Stimulated activated CD8-positive, alpha-beta memory T cell treated with anti-CD3 and anti-CD28 coated beads, Interleukin-7, amount 100 ng/mL, for 1 hour (primary cell): ENCODE measurements around the gene CRMP1.
"Not testable (repeated sequence)": the region's sequence is repeated elsewhere in the genome, so short reads cannot be mapped to it uniquely, and the experiment has no call there.

ENCODE experiments used
- DNase-seq, 2 donors: peaks; one replicate each; pipeline ENCODE4 v3.0.0-alpha.2; 2020; ENCODE audit warnings: low read depth in 2 of 2

CRMP1 gene

GRCh38 chr4:5822619-5823018, 70.3 kb downstream of the CRMP1 start:
- DNase-seq = no peak

DNA sequence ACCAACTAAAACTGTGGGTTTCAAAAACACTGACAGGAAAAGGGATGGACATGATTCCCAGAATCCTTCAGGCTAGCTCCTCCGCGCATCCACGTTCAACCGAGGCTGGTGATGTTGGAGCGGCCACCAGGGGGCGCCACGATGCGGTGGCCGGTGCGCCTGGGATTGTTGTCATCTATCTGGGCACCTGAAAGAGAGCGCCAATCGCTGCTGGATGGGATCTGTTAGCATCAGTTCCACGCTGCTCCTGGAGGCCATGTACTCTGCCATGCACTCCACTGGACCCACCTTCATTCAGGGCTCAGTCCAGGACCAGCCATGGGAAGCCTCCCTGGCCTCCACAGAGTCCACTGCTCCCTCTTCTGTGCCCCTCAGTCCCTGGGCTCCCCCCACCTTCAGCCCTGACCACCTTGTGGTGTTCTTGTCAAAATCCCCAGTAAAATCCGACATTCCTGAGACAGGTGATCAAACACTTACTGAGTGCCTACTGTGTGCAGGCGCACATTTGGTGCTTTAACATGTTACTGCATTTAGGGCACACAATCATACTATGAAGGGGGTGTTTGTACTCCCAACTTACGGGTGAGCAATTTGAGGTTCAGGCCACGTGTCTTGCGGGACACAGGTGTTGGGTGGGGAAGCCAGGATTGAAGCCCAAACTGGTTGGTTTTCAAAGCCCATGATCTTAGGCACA, 71.1 kb downstream of the CRMP1 start:
- DNase-seq = no peak

GRCh38 chr4:5816851-5817375, 76.0 kb downstream of the CRMP1 start:
- DNase-seq = no peak

- no peak for DNase-seq
These were observed 76.8 kb downstream of the CRMP1 start for GRCh38 chr4:5816101-5816500.

- DNase-seq = no peak
These were observed 77.2 kb downstream of the CRMP1 start for GRCh38 chr4:5815641-5816040.

DNA sequence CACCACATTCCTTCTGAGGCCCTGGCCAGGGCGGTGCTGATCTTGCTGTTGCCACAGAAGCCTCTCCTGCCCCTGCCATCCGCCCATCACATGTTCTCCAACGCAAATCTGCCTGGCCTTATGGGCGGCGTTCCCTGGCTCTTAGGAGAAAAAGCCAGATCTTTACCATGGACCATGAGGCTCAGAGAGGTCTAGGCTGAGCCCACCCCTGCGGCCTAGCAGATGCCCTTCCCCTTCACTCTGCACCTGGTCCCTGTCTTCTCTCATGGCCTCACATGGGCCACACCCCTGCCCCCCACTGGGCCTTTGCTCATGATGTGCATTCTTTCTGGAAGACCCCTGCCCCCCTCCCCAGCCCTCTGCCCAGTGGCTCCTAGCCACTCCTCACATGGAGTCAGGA, 78.5 kb downstream of the CRMP1 start:
- no peak for DNase-seq

- no peak for DNase-seq
These were observed 79.0 kb downstream of the CRMP1 start for GRCh38 chr4:5813882-5814255.

DNA sequence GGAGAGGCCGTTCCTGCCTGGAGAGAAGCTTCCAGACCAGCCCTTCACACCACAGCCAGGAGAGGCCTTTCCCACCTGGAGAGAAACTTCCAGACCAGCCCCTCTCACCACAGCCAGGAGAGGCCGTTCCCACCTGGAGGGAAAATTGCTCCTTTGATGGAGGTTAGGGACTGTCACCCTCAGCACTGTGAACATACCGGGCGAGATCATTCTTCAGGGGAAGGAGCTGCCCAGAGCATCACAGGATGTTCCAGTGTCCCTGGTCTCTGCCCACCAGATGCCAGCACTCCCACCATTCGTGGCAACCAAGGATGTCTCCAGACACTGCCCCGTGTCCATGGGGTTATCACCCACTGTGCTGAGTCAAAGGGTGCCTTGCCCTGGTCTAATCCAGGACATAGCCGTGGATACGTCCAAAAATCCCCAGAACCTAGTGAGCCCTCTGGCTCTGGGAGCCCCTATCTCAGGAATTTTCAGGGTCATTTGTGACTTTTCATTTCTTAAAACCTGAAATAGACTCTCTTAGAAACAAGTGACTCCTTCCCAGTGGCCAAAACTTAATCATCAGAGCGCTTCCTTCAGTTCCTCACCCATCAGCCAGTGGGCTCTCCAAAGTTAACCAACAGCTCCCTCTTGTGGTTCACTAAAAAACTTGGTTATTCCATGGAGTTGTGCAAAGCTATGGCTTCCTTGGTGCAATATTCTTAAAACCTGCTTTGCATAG, 80.2 kb downstream of the CRMP1 start:
- DNase-seq = no peak

GRCh38 chr4:5812057-5812456, 80.8 kb downstream of the CRMP1 start:
- DNase-seq = not testable (repeated sequence)

DNA sequence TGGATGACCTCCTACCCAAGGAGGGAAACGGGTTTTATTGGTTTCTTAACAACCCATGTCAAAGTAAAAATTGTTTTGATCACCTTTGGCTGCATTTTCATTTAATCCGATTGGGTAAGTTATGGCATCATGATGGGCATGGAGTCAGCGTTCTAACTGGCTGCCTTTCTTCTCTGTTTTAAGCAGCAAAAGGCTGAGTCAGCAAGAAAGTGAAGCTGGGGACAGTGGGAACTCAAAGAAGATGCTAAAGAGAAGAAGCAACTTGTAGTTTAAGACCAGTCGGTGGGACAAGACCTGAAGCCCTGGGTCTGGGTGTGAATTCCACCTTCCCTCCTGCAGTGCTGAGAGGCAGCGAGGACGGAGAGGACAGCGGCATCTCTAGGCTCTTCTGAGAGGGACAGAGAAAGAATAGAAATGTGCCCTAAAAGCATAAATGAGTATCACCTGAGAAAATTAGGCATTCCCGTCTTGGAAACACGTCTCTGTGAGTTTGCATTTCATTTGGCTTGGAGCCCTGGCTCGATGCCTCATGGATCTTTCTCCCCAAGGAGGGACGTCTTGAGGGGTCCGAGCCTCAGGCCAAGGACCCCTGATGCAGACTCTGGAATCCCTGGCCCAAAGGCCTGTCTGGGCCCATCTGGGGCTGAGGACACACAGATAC, 82.0 kb downstream of the CRMP1 start:
- no peak for DNase-seq

GRCh38 chr4:5810151-5810550, 82.7 kb downstream of the CRMP1 start:
- DNase-seq = no peak

GRCh38 chr4:5809216-5809776, 83.6 kb downstream of the CRMP1 start:
- no peak for DNase-seq

DNA sequence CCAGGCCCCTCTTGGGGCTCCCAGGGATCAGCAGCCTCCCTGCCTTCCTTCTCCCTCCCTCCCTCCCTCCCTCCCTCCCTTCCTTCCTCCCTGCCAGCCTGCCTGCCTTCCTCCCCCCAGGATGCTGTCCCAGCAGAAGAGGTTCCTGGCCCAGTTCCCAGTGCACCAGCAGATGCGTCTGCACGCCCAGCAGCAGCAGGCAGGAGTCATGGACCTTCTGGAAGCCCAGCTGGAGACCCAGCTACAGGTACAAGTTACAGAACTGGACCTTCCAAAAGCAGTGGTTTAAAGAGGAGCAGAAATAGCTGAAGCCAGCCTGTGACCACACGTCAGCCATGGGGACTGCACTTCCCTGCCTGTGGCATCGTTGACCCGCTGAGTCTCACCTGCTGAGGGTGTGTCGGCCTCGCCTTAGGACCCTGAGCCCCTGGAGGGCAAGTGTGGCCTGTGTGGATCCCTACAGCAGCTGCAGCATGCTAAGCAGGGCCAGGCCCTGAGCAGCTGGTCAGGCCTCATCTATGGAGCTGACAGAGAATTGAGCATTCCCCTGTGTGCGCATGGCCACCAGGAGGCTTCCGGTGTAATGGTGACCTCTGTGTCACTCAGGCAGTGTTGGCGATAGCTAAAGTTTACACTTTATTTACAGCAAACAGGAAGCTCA, 84.7 kb downstream of the CRMP1 start:
- DNase-seq = no peak

DNA sequence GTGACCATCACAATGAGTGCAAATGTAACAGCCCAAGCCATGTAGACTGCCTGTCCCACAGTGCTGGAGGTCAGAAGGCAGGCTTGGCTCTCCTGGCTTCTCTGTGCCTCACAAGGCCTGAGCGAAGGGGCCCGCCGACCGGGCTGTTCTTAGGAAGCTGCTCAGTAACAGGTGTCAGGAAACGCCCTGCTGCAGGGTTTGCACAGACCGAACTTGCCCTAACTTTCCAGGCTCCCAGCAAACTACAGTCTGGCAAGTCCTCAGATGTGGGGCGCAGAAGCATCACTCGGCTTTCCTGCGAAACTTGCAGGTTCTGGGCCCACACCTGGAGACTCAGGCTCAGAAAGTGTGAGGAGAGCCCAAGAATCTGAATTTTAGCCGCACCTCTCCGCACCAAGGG, 87.6 kb downstream of the CRMP1 start:
- no peak for DNase-seq

DNA sequence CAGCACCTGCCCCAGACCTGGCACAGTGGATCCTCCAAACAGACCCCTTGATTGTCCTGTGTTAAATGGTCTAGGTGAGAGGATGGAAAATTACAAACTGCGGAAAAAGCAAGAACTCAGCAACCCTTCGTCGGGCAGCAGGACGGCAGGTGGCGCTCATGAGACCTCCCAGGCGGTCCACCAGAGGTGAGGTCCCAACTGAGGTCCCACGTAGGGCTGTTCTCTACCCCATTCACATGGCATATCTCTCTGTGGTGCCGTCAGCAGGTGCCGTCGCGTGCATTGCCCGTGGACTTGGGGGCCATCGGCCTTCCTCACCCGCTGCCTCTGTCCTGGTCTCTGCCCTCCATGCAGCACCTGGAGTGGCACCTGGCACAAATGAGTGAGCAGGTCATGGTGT, 88.2 kb downstream of the CRMP1 start:
- DNase-seq = no peak

GRCh38 chr4:5802565-5802964, 90.3 kb downstream of the CRMP1 start:
- no peak for DNase-seq

DNA sequence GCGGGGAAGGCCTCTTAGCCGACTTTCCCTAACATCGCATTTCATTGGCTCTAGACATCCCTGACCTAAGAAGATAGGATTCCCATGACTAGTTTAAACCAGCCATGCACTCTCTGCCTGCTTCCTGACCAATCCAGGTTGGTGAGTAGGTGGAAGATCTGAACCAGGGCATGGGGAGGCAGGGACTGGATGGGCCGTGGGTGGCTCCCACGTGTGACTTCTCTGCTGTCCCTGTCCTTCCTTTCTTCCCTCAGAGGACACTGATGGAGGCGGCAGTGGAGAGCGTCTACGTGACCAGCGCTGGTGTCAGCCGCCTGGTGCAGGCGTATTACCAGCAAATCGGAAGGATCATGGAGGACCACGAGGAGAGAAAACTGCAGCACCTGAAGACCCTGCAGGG, 91.2 kb downstream of the CRMP1 start:
- no peak for DNase-seq

- DNase-seq = no peak
These were observed 92.4 kb downstream of the CRMP1 start for GRCh38 chr4:5800496-5800895.

DNA sequence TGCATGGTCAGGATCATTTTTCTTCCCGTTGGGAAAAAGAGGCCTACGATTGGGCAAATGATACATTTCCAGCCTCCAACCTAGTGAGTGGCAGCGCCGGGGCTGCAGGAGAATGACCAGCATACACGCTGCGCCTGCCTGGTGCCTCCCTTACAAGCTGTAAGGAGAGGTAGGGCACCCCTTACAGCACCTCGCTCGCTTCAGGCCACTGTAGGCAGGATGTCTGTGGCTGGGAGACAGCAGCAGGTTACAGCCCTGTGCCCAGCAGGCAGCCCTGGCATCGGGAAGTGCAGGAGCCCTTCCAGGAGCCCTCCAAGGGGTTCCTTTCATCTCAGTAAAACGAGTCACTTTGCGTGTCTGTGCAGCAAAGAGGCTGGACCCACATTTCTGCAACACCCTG, 93.5 kb downstream of the CRMP1 start:
- no peak for DNase-seq

DNA sequence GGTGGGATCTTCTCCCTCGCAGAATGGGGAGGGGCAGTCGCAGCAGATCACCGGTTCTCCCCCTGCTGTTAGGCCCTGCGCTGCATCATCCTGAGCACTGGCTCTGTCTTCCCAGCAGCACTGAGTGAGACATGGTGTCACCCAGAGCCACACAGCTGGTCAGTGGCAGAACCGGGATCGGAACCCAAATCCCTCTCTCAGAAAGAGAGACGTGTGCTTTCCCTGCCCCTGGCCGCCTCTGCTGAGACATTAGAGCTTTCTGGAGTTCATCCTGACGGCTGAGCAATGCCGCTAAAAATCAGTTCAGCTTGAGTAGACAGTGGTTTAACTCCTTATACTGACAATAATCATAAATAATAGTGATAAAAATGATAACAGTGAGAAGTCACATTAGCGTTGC, 93.9 kb downstream of the CRMP1 start:
- no peak for DNase-seq

- no peak for DNase-seq
These were observed 94.4 kb downstream of the CRMP1 start for GRCh38 chr4:5798462-5798861.

DNA sequence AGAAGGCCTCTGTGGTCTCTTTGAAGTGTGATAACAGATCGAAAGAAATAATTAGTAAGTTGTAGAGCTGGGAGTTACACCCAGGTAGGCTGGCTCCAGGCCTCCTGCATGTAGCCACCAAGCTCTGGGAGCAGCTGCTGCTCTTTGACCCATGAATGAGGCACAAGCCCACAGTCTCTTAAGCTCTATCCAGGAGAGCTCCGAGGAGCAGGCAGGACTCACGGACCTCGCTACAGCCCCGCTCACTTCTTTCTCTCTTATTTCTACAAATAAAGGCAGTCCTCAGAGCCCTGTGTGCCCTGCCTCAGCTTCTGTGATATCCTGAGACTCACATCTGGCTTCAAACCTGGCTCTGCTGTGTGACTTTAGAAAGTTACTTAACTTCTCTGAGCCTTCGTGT, 95.0 kb downstream of the CRMP1 start:
- DNase-seq = no peak
